NT2/D1 (cell line): ENCODE data around the gene GCNT1.

Experiments
- SUZ12 ChIP-seq: IDR thresholded peaks from 2 replicates; pipeline ENCODE4 v1.6.1; 2011; ENCODE audit not compliant: insufficient read length, insufficient read depth; ENCODE audit errors: extremely low read depth
- ZNF274 ChIP-seq: IDR thresholded peaks from 2 replicates; pipeline ENCODE4 v1.6.1; 2011; ENCODE audit warnings: mild to moderate bottlenecking, low read depth, low read length

DNA sequence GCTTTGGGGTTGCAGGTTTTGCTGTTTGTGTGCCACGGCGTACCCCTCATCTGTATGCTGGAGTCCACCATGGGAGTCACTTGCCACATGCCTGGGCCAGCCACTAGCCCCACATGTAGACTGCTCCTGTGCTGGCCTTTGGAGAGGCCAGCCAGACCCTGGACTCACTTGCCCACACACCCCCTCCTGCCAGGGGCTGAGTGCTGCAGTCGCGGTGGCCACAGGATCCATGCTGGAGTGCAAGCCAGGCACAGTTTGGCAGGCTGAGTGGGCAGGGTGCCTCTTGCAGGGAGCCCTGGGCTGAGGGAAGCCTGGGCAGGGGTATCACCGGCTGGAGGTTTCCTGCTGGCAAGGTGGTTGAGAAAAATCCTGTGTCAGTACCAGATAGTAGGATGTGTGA, 25.6 kb upstream of the GCNT1 start:
- TF ChIP-seq ZNF274 (no peak), SUZ12 (no peak)
